ENCODE data around the gene PLD5.

DNA sequence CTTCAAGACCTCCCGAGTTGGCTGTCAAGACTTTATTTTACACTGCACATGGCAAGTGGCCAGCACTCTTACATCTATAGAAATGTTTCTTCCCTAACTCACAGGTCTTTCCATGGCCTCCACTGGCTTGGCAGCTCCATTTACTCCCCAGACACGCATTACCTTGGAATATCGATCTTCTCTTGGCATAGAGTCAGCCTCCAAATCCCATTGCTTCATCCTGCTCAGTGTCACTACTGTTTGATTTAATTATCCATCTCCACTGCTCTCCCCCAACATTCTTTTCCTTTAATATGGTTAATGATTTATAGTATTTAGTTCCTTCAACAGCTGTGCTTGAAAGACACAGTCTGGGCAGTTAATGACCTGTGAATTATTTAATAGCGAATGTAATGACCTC lies 284.4 kb downstream of the PLD5 start:
- TF ChIP-seq POLR2A (IDR thresholded peaks at IDR 0.05) (no peak), CTCF (IDR thresholded peaks at IDR 0.05) (no peak)
